Stimulated activated CD8-positive, alpha-beta memory T cell treated with anti-CD3 and anti-CD28 coated beads, Interleukin-4, amount 100 ng/mL, for 4 hours (primary cell): ENCODE measurements around the gene CACNG7.

Experiments
- DNase-seq, 2 donors: peaks; one replicate each; pipeline ENCODE4 v3.0.0-alpha.2; 2020; ENCODE audit warnings: low read depth in 2 of 2, low spot score in 1 of 2

CACNG7 gene

DNA sequence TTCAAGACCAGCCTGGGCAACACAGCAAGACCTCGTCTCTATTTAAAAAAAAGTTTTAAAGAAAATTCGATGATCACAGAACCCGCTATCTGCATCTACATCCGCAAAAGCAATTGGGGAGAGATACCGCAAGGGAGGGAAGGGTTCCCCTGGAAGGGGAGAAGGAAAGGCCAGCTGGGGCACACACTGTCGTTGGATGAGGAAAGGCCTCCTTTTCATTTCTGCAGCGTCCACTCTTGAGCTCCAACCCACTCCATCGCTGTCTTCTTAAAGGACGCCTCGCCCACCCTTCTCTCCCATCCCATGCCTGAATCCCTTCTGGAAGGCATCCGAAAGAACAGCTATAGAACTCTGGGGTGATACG, 30.3 kb upstream of the CACNG7 start:
- no peak for DNase-seq

DNA sequence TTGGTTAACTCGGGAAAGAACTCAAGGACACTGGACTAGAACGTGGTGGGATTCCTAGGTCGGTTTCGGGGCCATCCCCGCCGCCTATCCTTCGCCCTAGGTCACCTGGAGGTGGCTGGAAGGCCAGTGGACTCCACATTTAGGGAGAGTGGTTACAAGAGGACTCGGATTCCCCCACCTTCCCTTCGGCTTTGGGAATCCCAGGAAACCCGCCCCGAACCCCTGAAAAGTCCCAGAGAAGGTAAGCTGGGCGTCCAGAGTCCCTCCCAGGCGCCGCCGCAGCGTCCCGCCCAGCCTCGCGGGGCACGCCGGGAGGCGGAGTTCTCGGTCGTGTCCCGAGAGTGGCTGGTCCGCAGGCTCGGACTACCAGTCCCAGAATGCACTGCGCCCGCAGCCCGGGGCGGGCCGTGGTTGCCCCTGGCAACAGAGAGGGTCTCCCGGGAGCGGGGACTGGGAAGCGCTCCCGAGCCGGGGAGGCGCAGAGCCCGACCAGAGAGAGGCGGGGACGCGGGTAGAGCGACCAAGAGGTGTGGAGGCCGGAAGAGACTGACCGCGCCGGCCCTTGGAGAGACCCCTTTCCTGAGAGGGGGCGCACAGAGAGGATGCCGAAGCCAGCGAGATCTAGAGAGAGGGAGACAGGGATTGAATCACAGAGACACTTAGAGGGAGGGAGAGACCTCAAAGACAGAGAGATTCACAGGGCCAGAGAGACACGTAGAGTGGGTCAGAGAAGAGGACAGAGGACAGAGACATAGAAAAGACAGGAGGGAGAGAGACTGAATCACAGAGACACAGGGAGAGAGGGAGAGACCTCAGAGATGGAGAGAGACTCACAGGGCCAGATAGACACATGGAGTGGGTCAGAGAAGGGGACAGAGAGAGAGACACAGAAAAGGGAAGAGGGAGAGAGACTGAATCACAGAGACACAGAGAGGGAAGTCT, 29.7 kb upstream of the CACNG7 start:
- DNase-seq, result peak in 1 of 2 donors; percentile 68

DNA sequence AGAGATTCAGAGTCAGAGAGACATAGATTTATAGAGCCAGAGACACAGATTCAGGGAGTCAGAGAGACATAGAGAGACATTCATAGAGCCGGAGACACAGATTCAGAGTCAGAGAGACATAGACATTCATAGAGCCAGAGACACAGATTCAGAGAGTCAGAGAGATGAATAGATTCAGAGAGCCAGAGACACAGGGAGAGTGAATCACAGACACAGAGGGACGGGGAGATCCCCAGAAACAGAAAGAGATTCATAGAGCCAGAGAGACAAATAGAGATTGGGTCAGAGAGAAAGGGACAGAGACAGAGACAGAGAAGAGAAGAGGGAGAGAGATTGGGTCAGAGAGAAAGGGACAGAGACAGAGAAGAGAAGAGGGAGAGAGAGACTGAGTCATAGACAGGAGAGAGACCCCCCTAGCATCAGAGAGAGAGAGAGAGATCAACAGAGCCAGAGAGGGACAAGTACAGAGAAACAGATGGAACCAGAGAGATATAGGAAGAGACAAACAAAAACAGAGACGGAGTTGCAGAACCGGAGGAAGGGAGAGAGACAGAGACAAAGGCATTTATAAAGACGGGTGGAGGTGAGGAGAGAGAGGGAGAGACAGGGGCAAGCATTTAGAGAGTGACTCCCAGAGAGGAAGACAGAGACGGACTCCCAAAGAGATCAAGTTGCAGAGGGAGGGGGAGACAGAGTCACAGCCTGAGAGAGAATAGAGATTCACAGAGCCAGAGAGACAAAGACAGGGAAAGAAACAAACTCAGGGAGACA, 28.2 kb upstream of the CACNG7 start:
- no peak for DNase-seq

DNA sequence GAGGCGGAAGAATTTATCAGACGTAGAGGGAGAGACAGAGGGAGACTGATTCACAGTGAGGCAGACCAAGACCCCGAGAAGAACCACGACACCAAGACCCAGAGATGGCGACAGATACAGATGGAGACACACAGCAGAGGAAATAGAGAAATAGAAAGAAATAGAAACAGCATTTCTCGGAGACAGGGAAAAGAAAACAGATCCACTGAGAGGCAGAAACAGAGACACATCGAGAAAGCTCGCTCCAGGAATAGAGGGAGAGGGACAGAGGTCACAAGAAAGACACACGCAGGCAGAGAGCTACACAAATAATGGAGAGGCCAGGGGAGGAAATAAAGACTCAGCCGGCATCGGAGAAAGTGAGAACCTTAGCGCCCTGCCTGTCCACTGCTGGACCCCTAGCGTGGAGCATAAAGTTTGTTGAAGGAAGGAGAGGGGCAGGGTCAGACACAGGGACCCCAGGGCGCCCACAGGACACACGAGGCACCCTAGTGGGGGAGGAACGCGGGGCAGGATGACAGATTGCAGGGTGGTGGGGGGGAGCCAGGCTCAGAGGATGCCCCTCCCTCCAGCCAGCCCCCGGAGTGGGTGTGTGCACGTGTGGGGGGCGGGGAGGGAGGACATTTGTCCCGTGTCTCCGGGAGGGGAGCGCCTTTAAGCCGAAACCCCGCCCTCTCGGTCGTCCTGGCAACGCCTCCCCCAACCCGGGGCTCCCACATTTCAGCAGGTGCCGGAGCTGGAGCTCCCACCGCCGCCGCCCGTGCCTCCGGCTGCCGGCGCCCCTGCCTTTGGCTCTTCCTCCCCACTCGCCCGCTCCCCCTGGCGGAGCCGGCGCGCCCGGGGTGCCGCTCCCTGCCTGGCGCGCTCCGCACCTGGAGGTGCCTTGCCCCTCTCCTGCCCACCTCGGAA, 27.3 kb upstream of the CACNG7 start, which contains the start of gene PRKCG:
Gene PRKCG (plus strand): TSS at position 716 of the 909 bp plus-strand sequence. CDS start 298 bp downstream, outside the sequence.
- peak in 1 of 2 donors; percentile 38 for DNase-seq

DNA sequence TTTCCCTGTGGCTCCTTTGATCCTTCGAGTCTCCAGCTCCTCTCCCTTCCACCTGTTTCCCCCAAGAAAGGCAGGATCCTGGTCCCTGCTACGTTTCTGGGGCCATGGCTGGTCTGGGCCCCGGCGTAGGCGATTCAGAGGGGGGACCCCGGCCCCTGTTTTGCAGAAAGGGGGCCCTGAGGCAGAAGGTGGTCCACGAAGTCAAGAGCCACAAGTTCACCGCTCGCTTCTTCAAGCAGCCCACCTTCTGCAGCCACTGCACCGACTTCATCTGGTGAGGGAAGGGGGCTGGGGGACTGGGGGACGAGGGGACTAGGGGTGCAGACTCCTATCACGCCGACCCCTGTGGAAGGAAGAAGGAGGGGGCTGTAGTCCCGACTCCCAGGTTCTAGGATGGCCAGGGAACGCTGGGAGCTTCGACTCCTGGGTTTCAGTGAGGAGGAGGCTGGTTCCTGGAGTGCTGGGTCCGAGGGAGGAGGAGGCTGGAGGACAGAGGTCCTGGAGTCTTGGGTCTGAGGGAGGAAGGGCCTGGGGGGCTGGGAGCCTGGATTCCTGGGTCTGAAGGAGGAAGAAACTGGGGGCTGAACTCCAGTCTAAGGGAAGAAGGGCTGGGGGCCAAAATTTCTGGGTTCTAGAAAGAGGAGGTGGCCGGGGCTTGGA, 26.6 kb upstream of the CACNG7 start:
- no peak for DNase-seq

DNA sequence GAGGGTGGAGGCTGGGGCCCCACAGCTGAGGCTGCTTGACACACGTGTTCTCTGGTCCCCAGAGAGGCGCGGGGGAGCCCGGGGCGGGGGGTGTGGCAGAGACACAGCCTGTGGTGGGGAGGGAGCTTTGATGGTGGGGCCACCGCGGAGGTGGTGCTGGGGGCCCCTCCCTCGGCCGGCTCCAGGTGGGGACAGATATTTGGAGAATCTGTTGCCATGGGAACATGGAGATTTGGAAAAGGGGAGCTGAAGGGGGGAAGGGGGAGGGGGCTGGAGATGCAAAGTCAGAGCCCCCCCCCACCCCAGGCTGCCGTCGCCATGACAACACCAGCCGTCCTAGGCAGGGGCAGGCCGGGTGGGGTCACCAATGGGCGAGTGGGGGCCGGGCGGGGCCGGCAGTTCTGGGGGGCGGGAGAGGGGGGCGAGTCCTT, 25.8 kb upstream of the CACNG7 start:
- DNase-seq, result no peak

DNA sequence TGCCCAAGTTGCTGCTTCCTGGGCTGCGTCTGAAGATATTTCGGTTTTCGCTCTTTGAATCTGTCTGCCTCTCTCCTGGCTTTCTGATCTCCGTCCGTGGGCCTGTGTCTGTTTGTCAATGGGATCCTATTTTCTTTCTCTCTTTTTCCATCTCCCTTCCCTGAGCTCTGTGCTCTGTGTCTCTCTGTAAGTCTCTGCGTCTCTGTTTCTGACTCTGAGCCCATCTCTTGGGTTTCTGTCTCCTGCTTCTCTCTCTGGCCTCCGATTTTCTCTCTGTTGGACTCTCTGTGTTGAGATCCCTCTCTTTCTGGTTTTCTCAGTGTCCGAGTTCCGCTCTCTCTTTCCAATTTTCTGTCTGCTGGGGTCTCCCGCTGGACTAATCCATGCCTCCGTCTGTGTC, 25.3 kb upstream of the CACNG7 start:
- no peak for DNase-seq

DNA sequence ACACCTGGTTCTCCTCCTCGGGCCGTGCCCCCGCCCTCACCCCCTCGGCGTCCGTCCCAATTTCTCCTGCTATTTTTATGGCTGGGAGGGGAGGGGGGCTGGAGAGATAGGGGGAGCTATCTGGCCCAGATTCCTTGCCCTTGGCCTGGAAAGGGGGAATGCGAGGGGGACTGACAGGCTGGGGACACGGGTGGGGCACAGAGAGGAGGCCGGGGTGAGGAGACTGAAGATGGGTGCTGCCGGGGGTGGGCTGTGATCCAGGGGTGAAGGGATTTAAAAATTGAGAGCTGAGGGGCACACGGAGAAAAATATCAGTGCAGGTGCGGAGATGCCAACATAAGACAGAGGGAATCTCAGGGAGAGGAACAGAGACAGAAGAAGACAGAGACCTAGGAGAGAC, 24.8 kb upstream of the CACNG7 start:
- no peak for DNase-seq

DNA sequence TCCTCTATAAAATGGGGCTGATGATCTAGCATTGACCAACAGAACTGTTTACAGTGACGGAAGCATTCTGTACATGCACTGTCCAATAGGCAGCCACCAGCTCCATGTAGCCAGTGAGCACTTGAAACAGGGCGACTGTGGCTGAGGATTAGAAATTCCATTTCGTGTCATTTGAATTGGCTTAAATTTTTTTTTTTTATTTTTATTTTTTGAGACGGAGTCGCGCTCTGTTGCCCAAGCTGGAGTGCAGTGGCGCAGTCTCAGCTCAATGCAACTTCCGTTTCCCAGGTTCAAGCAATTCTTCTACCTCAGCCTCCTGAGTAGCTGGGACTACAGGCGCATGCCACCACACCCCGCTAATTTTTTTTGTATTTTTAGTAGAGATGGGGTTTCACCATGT, 24.0 kb upstream of the CACNG7 start:
- DNase-seq, result no peak

DNA sequence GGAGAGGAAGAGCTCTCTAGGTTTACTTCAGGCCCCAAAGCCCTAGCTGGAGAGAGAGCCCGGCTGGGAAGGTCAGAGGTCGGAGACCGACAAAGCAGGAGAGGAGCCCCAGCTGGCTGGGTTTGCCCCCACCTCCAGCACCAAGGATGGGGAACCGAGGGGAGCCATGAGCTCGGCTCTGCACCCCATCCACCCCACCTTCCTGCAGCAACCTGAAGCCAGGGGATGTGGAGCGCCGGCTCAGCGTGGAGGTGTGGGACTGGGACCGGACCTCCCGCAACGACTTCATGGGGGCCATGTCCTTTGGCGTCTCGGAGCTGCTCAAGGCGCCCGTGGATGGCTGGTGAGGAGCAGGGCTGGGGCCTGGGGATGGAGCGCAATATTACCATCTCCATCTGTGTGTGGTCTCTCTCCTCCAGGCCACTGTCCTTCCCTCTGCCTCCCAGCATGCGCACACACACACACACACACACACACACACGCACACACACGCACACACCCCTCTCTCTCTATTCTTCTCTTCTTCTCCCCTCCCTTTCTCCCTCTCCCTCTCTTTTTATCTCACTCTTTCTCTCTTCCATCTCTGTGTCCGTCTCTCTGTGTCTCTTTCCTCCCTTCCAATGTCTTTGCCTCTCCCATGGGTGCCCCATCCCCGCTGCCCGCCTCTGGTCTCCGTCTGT, 16.6 kb upstream of the CACNG7 start:
- DNase-seq, result no peak

DNA sequence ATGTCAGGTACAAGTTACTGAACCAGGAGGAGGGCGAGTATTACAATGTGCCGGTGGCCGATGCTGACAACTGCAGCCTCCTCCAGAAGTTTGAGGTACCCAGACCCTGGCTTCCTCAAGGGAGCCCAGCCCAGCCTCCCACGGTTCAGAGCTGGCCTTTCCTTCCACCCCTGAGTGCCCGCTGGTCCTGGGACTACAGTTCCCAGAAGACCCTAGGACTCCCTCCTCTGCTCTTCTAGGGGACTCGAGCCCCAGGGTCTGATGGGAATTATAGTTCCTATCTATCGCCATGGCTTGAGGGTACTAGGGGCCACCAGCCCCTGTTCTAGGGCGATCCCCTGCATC, 16.1 kb upstream of the CACNG7 start:
- DNase-seq, result no peak

DNA sequence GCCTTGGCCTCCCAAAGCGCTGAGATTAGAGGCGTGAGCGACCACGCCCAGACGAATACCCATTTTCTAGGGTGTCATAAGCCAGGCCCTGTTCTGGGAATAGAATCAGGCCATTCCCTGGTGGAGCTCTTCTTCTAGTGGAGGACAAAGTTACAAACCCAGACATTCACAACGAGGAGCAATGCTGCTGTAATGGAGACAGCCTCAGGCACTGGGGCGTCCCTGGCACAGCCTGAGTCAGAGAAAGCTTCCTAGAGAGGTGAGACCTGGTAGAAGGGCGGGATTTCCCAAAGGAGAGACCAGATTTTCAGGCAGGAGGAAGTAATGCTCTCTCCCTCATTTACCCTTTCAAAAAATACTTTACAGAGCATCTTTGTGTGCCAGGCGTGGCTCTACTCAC, 14.4 kb upstream of the CACNG7 start:
- DNase-seq, result no peak

DNA sequence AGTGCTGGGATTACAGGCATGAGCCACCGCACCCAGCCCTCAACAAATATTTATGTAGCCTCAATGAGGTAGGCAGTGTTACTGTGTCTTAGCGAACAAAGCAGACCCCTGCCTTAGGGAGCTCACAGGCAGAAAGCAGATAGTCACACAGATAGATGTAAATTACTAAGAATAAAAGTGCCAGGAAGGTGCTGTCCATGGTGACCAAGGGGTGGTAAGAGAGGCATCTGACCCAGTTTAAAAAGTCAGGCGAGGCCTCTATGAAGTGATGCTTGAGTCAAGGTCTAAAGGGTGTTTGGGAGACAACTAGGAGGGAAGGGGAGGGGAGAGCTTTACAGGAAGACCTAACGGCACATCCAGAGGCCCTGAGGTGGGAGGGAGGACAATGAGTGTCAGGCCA, 12.4 kb upstream of the CACNG7 start:
- DNase-seq, result no peak

DNA sequence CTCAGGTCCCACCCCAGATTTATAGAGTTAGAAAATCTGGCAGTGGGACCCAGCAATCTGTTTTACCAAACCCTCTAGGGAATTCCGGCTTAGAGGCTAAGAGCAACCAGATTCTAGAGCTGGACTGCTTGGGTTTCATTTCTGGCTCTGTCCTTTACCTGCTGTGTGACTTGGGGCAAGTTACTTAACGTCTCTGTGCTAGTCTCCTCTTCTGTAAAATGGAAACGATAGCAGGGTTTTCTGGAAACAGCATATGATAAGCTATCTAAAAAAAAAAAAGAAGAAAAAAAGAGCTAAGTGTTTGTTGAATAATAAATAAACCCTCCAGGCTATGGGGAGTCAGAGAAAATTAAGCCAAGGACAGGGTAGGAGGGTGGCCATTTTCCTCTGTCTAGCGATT, 11.6 kb upstream of the CACNG7 start:
- no peak for DNase-seq

DNA sequence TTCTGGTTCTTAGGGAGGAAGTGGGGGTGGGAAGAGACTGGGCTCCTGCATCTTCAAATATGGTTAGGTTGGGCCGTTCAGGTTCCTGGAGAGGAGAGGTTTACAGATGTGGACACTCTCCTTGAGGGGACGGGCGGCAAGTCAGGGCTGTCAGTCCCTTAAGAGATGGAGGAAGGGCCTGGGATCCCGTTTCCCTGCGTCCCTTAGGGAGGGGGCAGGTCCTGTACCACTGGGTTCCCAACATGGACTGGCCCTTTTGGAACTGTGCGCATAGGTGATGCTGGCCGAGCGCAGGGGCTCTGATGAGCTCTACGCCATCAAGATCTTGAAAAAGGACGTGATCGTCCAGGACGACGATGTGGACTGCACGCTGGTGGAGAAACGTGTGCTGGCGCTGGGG, 10.9 kb upstream of the CACNG7 start:
- no peak for DNase-seq

DNA sequence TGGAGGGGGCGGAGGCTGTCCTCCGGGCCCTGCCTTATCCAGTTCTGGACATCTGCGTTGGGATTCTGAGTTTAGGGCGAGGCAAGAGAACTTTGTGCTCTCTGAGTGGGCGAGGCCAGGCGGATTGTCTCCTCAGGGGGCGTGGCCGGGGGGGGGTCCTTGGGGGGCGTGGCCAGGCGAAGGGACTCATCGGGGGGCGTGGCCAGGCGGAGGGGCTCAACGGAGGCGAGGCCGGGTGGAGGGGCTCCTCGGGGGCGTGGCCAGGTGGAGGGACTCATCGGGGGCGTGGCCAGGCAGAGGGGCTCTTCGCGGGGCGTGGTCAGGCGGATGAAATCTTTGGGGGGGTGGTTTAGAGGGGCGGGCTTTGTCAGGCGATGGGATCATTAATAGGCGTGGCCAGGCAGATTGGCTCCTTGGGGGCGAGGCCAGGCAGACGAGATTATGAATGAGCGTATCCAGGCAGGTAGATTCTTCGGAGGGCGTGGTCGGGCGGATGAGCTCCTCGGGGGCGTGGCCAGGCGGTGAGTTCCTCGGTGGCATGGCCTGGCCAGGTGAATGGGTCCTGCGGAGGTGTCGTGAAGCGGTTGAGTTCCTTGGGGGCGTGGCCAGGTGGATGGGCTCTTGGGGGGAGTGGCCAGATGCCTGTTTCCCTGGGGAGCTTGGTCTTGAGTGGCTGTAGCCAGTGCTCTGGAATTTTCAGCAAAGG, 10.3 kb upstream of the CACNG7 start:
- no peak for DNase-seq

DNA sequence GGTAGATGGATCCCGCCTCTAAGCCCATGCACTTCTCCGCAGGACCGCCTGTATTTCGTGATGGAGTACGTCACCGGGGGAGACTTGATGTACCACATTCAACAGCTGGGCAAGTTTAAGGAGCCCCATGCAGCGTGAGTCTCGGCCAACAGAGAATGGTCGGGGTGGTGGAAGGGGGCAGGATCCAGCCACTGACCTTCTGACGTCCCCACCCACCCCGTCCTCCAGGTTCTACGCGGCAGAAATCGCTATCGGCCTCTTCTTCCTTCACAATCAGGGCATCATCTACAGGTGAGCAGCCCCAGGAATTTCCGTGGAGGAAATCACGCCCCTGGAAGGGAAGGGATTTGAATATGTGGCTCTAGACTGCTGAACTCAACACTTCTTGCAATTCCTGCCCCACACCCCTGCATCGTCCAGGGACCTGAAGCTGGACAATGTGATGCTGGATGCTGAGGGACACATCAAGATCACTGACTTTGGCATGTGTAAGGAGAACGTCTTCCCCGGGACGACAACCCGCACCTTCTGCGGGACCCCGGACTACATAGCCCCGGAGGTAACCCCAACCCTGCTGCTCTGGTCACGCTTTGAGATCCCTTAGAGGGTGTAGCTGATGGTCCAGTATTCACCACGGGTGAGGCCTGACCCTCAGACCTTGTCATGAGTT, 8.8 kb upstream of the CACNG7 start:
- no peak for DNase-seq

DNA sequence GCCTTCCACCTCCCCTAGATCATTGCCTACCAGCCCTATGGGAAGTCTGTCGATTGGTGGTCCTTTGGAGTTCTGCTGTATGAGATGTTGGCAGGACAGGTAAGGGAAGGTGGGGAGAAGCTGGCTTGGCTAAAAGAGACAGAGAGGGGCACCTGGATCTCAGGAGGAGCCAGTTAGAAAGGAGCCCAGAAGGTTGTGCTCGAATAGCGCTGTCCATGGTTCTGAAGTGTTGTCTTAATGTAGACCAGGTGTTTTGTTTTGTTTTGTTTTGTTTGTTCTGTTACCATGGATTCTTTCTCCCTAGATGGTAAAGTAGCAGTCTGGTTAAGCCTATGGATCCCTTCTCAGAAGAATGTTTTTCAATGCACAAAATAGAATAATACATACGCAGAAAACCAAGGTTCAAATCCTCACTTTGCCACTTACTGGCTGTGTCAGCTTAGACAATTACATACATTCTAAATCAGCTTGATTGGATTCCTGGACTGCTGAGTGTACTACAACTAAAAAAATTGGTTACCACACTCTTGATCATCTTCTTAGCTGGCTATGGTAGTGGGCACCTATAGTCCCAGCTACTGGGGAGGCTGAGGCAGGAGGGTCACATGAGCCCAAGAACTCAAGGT, 5.9 kb upstream of the CACNG7 start:
- DNase-seq, result no peak

DNA sequence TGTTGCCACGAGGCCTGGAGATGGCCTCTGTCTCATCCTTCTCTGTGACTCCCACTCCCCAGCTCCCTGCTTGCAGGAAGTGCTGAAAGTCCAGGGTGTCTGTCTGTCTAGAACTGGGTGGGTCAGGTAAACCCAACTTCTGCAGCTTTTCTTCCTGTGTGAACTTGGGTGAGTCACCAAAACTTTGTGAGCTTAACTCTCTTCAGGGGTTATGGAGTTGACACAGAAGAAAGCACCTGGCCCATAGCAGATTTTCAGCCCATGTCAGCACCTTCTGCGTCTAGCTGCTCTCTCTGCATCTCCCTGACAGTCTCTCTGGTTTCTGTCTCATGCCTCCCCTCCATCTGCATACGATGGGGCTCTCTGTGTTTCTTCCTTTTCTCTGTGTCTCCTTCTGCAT, 4.2 kb upstream of the CACNG7 start:
- no peak for DNase-seq
